ENCODE measurements around the gene RMC1.

DNA sequence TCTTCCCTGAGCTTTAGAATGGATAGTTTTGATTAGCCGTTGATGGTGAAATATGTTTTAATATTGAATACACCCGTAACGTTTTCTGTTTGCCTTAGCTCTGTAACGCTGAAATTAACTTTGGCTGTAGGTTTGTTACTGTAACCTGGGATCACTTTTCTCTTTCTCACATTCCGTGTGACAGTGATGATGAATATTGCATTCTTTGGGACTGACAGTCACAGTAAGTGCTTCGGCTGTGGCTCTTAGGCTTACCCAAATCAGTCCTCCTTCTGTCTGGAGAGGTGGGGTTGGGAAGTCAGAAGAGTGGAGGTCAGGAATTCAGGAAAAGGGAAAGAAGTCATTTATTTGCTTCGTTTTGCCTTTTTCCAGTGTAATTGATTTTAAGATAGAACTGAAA lies 18.0 kb downstream of the RMC1 start:
- TF ChIP-seq, protein P1, sequence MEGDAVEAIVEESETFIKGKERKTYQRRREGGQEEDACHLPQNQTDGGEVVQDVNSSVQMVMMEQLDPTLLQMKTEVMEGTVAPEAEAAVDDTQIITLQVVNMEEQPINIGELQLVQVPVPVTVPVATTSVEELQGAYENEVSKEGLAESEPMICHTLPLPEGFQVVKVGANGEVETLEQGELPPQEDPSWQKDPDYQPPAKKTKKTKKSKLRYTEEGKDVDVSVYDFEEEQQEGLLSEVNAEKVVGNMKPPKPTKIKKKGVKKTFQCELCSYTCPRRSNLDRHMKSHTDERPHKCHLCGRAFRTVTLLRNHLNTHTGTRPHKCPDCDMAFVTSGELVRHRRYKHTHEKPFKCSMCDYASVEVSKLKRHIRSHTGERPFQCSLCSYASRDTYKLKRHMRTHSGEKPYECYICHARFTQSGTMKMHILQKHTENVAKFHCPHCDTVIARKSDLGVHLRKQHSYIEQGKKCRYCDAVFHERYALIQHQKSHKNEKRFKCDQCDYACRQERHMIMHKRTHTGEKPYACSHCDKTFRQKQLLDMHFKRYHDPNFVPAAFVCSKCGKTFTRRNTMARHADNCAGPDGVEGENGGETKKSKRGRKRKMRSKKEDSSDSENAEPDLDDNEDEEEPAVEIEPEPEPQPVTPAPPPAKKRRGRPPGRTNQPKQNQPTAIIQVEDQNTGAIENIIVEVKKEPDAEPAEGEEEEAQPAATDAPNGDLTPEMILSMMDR (conservative IDR thresholded peaks at IDR 0.05; ENCODE audit: low read length), result no peak
- no peak for TF ChIP-seq EZH2phosphoT487 (IDR thresholded peaks at IDR 0.05; ENCODE audit: borderline replicate concordance, low read depth, low read length)
